HepG2 (cell line): ENCODE data around the gene LMTK2. TPM values are rescaled to one million over a fixed set of nuclear protein-coding genes. Genes with fewer than 3 reads are reported as not detected.

Source experiments
- CENPT ChIP-seq: sonication (generic); formaldehyde crosslinking; IDR thresholded peaks from 2 replicates; pipeline ENCODE4 v1.8.0; 2022; ENCODE audit warnings: low read depth, mild to moderate bottlenecking, moderate library complexity, missing genetic modification reagents
- FOXJ3 ChIP-seq: sonication (generic); formaldehyde crosslinking; IDR thresholded peaks from 2 replicates; pipeline ENCODE4 v1.4.0; 2020; ENCODE audit warnings: missing genetic modification reagents, mild to moderate bottlenecking, borderline replicate concordance
- FOXO1 ChIP-seq: sonication (generic); formaldehyde crosslinking; IDR thresholded peaks from 2 replicates; pipeline ENCODE4 v1.4.0; 2020; ENCODE audit warnings: missing genetic modification reagents
- JARID2 ChIP-seq: sonication (generic); formaldehyde crosslinking; IDR thresholded peaks from 2 replicates; pipeline ENCODE4 v1.8.1; 2023; ENCODE audit warnings: missing genetic modification reagents, inconsistent platforms; ENCODE audit not compliant: insufficient replicate concordance
- KAT2B ChIP-seq: fragments of 150-350 bp; IDR thresholded peaks from 2 replicates; pipeline ENCODE4 v1.6.1; 2014; ENCODE audit warnings: low read depth, low read length, borderline replicate concordance
- KMT2B ChIP-seq: IDR thresholded peaks from 2 replicates; pipeline ENCODE4 v1.6.1; 2016; ENCODE audit warnings: missing genetic modification reagents, missing compliant biosample characterization
- NONO ChIP-seq, 2 experiments: fragments of 450-650 bp in 1 of 2; sonication (generic) in 1 of 2; formaldehyde crosslinking in 1 of 2; IDR thresholded peaks in 1 of 2; conservative IDR thresholded peaks in 1 of 2; 2 replicates each; pipeline versions ENCODE4 v1.6.1 to v1.8.0; 2017 to 2022; ENCODE audit warnings: mild to moderate bottlenecking in 1 of 2, missing genetic modification reagents in 1 of 2, moderate library complexity in 1 of 2
- RBAK ChIP-seq: sonication (generic); formaldehyde crosslinking; IDR thresholded peaks from 2 replicates; pipeline ENCODE4 v1.5.1; 2020; ENCODE audit warnings: mild to moderate bottlenecking, missing genetic modification reagents
- ZBTB3 ChIP-seq: sonication (generic); formaldehyde crosslinking; IDR thresholded peaks from 2 replicates; pipeline ENCODE4 v1.4.0; 2020; ENCODE audit warnings: low read depth, mild to moderate bottlenecking, moderate library complexity, missing genetic modification reagents, borderline replicate concordance
- ZBTB38 ChIP-seq: sonication (generic); formaldehyde crosslinking; IDR thresholded peaks from 2 replicates; pipeline ENCODE4 v1.5.1; 2020; ENCODE audit warnings: mild to moderate bottlenecking, missing genetic modification reagents
- ZBTB7B ChIP-seq: sonication (generic); formaldehyde crosslinking; IDR thresholded peaks from 2 replicates; pipeline ENCODE4 v1.4.0; 2020; ENCODE audit warnings: missing genetic modification reagents
- ZFP36L1 ChIP-seq: sonication (generic); formaldehyde crosslinking; IDR thresholded peaks from 2 replicates; pipeline ENCODE4 v1.8.0; 2022; ENCODE audit warnings: mild to moderate bottlenecking, missing genetic modification reagents, moderate library complexity
- ZNF431 ChIP-seq: sonication (generic); formaldehyde crosslinking; IDR thresholded peaks from 2 replicates; pipeline ENCODE4 v1.9.0; 2022; ENCODE audit warnings: missing genetic modification reagents, low read depth, mild to moderate bottlenecking, borderline replicate concordance
- ZNF644 ChIP-seq: IDR thresholded peaks from 2 replicates; pipeline ENCODE4 v1.6.1; 2016; ENCODE audit warnings: low read depth
- ZNF768 ChIP-seq: sonication (generic); formaldehyde crosslinking; IDR thresholded peaks from 2 replicates; pipeline ENCODE4 v1.4.0; 2020; ENCODE audit warnings: missing genetic modification reagents
- polyA plus RNA-seq, 8 experiments: library from polyadenylated mRNA; depleted of rRNA in 3 of 8; stranded (reverse) in 7 of 8; unstranded in 1 of 8; fragments of >200 nt; fragmentation: Illumina TruSeq in 4 of 8; extraction: Trizol in 4 of 8; gene quantifications; 2 replicates each; pipeline versions ENCODE4 v1.2.1 to v1.2.3, GENCODE V29; 2011 to 2016; ENCODE audit warnings: low read depth in 4 of 8, missing spikeins in 1 of 8, mixed read lengths in 1 of 8; ENCODE audit not compliant: insufficient read depth in 1 of 8
- total RNA-seq, 5 experiments: library from RNA; depleted of rRNA; stranded (reverse); fragments of >200 nt; fragmentation: Illumina TruSeq; extraction: Trizol; gene quantifications; 2 replicates each; pipeline ENCODE4 v1.2.3, GENCODE V29; 2016; ENCODE audit warnings: low read depth in 1 of 5
- TF ChIP-seq, protein P1 (sequence below): sonication (generic); formaldehyde crosslinking; IDR thresholded peaks from 2 replicates; pipeline ENCODE4 v1.5.0; 2020; ENCODE audit warnings: missing genetic modification reagents, mild to moderate bottlenecking, borderline replicate concordance
- TF ChIP-seq, protein P2 (sequence below): sonication (generic); formaldehyde crosslinking; IDR thresholded peaks from 2 replicates; pipeline ENCODE4 v1.9.0; 2021; ENCODE audit warnings: missing genetic modification reagents, borderline replicate concordance
- TF ChIP-seq, protein P3 (sequence below): sonication (generic); formaldehyde crosslinking; IDR thresholded peaks from 2 replicates; pipeline ENCODE4 v1.8.1; 2023; ENCODE audit warnings: mild to moderate bottlenecking, missing genetic modification reagents, borderline replicate concordance
- TF ChIP-seq, protein P4 (sequence below): sonication (generic); formaldehyde crosslinking; IDR thresholded peaks from 2 replicates; pipeline ENCODE4 v1.8.1; 2023; ENCODE audit warnings: mild to moderate bottlenecking, inconsistent platforms, moderate library complexity, missing genetic modification reagents, borderline replicate concordance
- TF ChIP-seq, protein P5 (sequence below): sonication (generic); formaldehyde crosslinking; IDR thresholded peaks from 2 replicates; pipeline ENCODE4 v1.8.1; 2023; ENCODE audit warnings: missing genetic modification reagents, inconsistent platforms, borderline replicate concordance
- TF ChIP-seq, protein P6 (sequence below): sonication (generic); formaldehyde crosslinking; IDR thresholded peaks from 2 replicates; pipeline ENCODE4 v1.5.0; 2020; ENCODE audit warnings: missing genetic modification reagents

The LMTK2 gene
- total and polyA plus RNA-seq, 2 of the 13 experiments (the other 11 are each of a cell fraction or from before 2014, with no cell fraction given): 9.5 to 11.7 TPM

DNA sequence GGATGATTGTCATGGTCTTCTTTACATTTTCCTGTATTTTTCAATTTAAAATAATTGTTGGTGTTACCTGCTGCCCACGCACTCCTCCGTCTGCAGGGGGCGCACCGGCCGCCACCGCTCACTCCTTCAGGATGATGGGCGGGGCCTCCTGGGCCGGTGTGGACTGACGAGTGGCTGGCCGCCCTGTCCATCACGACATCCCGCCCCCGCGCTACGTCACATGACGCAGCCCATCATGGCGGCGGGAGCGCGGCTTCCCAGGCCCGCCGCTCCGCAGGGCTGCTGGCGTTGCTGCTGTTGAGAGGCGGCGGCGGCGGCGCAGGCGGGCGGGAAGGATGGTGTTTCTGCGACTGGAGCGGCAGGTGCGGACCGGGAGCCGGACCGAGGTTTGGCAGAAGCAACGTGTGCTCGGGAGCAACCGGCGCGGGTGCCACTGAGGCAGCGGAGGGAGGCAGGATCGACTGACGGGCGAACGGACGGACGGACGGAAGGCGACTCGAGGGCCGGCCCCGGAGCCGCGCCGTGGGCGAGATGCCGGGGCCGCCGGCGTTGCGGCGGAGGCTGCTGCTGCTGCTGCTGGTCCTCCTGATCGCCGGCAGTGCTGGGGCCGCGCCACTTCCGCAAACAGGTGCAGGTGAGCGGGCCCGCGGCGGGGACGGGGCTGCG lies at the start of gene LMTK2 (continued):
- TF ChIP-seq, protein P1, sequence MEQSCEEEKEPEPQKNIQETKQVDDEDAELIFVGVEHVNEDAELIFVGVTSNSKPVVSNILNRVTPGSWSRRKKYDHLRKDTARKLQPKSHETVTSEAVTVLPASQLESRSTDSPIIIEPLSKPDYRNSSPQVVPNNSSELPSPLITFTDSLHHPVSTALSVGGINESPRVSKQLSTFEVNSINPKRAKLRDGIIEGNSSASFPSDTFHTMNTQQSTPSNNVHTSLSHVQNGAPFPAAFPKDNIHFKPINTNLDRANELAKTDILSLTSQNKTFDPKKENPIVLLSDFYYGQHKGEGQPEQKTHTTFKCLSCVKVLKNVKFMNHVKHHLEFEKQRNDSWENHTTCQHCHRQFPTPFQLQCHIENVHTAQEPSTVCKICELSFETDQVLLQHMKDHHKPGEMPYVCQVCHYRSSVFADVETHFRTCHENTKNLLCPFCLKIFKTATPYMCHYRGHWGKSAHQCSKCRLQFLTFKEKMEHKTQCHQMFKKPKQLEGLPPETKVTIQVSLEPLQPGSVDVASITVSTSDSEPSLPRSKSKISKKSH (CRISPR knock-in tag): no peak
- TF ChIP-seq KAT2B: no peak
- TF ChIP-seq, protein P2, sequence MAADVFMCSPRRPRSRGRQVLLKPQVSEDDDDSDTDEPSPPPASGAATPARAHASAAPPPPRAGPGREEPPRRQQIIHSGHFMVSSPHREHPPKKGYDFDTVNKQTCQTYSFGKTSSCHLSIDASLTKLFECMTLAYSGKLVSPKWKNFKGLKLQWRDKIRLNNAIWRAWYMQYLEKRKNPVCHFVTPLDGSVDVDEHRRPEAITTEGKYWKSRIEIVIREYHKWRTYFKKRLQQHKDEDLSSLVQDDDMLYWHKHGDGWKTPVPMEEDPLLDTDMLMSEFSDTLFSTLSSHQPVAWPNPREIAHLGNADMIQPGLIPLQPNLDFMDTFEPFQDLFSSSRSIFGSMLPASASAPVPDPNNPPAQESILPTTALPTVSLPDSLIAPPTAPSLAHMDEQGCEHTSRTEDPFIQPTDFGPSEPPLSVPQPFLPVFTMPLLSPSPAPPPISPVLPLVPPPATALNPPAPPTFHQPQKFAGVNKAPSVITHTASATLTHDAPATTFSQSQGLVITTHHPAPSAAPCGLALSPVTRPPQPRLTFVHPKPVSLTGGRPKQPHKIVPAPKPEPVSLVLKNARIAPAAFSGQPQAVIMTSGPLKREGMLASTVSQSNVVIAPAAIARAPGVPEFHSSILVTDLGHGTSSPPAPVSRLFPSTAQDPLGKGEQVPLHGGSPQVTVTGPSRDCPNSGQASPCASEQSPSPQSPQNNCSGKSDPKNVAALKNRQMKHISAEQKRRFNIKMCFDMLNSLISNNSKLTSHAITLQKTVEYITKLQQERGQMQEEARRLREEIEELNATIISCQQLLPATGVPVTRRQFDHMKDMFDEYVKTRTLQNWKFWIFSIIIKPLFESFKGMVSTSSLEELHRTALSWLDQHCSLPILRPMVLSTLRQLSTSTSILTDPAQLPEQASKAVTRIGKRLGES (CRISPR knock-in tag): no peak
- TF ChIP-seq ZNF768 (CRISPR knock-in tag): peak; percentile 64; the same call in 1 of the 2 replicates
- TF ChIP-seq ZBTB38: peak; percentile 92
- no peak for TF ChIP-seq NONO (IDR thresholded peaks at IDR 0.05)
- peak; percentile 93 for TF ChIP-seq NONO (CRISPR knock-in tag; conservative IDR thresholded peaks at IDR 0.05)
- TF ChIP-seq FOXO1 (CRISPR knock-in tag): no peak; the same call in 1 of the 2 replicates
- no peak for TF ChIP-seq RBAK (CRISPR knock-in tag)
- TF ChIP-seq ZFP36L1: peak; percentile 55; the same call in 1 of the 2 replicates
- TF ChIP-seq, protein P3, sequence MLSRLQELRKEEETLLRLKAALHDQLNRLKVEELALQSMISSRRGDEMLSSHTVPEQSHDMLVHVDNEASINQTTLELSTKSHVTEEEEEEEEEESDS (CRISPR knock-in tag): no peak
- TF ChIP-seq JARID2 (CRISPR knock-in tag): no peak
- TF ChIP-seq, protein P4, sequence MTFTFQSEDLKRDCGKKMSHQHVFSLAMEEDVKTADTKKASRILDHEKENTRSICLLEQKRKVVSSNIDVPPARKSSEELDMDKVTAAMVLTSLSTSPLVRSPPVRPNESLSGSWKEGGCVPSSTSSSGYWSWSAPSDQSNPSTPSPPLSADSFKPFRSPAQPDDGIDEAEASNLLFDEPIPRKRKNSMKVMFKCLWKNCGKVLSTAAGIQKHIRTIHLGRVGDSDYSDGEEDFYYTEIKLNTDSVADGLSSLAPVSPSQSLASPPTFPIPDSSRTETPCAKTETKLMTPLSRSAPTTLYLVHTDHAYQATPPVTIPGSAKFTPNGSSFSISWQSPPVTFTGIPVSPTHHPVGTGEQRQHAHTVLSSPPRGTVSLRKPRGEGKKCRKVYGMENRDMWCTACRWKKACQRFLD: 0 out of 2 replicates have a peak, but pooled peaks have one; percentile 70
- TF ChIP-seq ZNF644 (CRISPR knock-in tag): no peak
- TF ChIP-seq, protein P5, sequence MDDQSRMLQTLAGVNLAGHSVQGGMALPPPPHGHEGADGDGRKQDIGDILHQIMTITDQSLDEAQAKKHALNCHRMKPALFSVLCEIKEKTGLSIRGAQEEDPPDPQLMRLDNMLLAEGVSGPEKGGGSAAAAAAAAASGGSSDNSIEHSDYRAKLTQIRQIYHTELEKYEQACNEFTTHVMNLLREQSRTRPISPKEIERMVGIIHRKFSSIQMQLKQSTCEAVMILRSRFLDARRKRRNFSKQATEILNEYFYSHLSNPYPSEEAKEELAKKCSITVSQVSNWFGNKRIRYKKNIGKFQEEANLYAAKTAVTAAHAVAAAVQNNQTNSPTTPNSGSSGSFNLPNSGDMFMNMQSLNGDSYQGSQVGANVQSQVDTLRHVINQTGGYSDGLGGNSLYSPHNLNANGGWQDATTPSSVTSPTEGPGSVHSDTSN (CRISPR knock-in tag): peak; percentile 90; the same call in 1 of the 2 replicates
- peak; percentile 96 for TF ChIP-seq KMT2B
- no peak for TF ChIP-seq ZBTB7B (CRISPR knock-in tag)
- TF ChIP-seq FOXJ3: no peak
- no peak for TF ChIP-seq ZBTB3
- no peak for TF ChIP-seq ZNF431 (CRISPR knock-in tag)
- TF ChIP-seq CENPT (CRISPR knock-in tag): no peak; the same call in 1 of the 2 replicates
- TF ChIP-seq, protein P6, sequence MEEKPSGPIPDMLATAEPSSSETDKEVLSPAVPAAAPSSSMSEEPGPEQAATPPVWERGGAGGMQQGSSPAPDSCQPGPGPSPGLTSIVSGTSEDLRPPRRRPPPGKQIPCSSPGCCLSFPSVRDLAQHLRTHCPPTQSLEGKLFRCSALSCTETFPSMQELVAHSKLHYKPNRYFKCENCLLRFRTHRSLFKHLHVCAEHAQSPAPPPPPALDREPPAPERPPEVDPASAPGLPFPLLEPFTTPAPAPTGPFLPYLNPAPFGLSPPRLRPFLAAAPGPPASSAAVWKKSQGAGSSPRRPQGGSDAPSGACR: 0 out of 2 replicates have a peak, but pooled peaks have one; percentile 51
